ENCODE measurements around the gene MAD1L1.
A peak's percentile ranks its signal among the peaks of the same experiment; 100 is the strongest.
"Not testable (repeated sequence)": the region's sequence is repeated elsewhere in the genome, so short reads cannot be mapped to it uniquely, and the experiment has no call there.

MAD1L1 gene

DNA sequence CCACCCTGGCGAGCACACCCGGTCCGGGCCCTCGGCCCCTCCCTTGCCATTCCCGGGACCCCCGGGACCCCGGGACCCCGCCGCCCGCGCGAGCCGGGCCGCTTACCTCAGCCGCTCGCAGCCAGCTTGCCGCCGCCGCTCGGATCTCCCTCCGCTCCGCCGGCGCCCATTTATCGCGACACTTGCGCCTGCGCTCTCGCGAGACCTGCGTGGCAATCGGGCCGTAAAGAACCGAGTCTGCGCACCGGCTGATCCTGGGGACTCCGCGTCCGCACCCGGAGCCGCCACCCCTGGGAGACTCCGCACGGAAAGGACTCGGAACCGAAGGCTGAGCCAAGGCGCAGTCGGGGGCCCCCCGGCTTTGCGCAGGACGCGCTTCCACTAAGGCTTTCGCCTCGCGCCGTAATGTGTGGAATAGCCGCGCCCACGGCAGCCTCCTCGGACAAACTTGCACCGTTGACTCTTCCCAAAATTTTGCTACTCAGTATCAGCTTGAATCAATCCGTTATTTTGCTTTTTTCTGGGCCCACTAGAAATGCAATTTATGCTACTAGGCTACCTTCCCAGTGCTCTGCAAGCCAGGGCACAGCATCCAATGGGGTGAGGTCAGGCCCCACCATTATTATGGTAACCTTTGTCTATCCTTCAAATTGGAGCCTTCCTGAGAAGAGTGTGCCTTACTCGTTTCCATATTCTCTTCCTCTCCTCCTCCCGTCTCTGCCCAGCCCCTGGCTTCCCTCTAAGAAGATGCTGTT lies at the start of gene MAD1L1:
Gene MAD1L1 (minus strand): TSS at position 180 of the 755 bp plus-strand sequence. CDS start 2,812 bp downstream, outside the sequence.
- DNase-seq (ENCODE audit: low read depth), result peak; percentile 83

DNA sequence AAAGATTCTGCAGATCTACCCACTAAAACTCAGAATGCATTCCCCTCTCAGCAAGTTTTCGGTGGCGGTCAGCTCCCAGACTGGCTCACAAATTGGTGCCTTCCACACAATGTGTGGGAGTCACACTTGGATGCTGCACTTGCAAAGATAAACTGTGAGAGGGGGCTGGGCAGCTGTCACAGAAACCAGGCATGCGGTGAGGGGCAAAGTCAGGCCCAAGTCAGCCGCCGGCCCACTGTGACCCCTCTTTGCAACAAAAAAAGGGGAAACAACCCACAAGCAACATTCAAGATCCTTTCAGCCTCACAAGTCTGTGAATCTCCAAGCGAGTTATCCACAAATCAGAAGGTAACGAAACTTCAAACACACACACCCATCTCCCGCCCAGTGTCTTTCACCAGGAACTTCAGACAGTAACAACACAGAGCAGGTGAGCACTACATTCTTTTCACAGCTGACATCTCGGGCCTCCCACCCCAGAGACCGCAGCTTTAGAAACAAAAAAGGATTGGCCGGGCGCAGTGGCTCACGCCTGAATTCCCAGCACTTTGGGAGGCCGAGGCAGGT lies 49.5 kb upstream of the MAD1L1 start:
- no peak for DNase-seq (ENCODE audit: low read depth)

DNA sequence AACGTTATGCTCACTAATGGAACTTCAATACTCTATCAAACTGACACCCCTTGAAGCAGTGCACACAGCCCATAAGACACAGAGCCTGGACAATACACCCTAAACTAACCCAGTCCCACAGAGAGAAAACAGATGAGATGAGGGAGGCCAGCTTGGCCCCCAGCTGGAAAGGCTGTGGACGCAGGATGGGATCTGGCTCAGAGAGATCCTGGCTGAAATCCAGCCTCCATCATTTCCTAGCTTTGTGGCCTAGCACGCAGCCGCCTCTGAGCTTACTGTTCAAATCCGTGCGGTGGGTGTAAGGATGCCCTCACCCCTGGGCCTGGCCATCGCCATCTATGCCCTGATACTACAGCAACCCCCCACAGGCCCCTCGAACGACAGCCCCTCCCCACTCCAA lies 48.8 kb upstream of the MAD1L1 start:
- DNase-seq (ENCODE audit: low read depth), result no peak

DNA sequence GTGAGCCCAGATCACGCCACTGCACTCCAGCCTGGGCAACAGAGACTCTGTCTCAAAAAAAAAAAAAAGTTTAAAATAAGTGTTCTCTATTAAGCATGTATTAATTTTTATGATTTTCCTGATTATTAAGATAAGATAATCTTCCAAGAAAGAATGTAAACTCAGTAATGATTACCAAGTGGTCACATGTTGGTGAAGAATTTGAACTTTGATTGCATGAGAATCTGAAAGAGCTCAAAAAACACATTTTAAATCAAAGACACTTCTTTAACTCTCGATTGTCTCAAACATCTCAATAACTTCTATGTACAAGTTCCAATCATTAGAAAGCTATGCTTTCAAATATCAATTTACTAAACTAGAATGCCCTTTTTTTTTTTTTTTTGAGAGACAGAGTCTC lies 47.7 kb upstream of the MAD1L1 start:
- no peak for DNase-seq (ENCODE audit: low read depth)

DNA sequence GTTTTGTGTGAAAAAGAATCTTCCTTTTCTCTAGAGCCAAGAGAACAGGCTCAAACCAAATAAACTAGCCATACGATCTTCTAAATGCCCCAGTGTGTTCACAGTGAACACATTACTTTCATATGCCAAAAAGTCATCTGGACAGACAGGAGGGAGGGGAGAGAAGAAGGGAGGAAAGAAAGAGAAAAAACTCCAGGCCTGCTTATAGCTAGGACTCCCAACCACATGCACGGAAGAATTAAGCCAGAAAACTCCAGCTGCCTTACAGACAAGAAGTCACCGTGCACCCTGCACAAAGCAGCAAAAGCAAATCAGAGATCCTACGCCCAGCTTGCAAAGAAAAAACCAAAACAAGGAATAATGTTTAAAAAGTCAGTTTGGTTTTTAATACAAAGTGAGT lies 47.2 kb upstream of the MAD1L1 start:
- DNase-seq (ENCODE audit: low read depth), result no peak

DNA sequence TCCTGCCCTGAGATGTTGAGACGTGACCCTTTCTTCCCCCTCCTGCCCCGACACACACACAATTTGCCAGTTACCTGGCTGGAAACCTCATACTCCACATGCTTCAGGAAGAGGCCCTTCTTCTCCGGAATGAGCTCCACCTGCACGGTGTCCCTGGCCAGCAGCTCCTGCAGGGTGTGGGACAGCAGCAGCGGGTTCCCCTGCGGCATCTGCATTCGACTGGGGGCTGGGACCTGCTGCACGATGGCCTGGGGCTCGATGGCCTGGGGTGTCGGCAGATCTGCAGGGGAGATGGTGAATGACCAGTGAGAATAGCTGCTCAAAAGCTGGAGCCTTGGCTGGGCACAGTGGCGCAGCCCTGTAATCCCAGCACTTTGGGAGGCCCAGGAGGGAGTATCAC lies 45.3 kb upstream of the MAD1L1 start:
- DNase-seq (ENCODE audit: low read depth), result no peak

DNA sequence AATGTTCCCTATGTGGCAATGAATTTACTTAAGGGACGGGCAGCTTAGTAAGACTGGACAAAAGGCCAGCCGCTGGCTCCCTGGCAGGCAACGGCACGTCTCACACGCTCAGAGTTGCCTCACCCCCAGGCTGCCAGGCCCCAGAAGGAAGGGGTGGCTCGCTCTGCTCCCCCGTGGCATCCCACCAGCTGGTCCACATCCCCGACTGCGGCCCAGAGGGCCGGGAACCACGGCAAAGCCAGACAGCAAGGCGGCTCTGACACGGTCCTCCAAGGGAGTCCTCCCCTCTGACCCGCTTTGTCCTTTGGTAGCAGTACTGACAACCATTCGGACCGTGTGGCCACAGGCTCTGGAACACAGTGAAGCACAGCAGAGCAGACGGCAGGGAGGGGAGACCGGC lies 43.4 kb upstream of the MAD1L1 start:
- DNase-seq (ENCODE audit: low read depth), result no peak

DNA sequence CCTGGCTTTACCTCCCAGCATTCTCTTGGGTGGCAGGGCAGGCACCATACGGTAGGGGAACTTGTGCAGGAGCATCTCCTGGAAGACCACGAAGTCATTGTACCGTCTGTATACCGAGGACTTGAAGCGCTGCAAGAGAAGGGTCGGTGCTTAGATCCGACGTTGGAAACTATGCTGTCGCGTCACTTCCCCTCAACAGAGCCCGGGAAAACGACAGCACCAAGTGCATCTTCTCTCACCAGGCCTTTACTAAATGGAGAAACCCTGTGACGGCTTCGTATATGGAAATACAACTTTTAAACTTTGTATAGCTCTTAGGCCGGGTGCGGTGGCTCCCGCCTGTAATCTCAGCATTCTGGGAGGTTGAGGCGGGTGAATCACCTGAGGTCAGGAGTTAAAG lies 42.4 kb upstream of the MAD1L1 start:
- no peak for DNase-seq (ENCODE audit: low read depth)

DNA sequence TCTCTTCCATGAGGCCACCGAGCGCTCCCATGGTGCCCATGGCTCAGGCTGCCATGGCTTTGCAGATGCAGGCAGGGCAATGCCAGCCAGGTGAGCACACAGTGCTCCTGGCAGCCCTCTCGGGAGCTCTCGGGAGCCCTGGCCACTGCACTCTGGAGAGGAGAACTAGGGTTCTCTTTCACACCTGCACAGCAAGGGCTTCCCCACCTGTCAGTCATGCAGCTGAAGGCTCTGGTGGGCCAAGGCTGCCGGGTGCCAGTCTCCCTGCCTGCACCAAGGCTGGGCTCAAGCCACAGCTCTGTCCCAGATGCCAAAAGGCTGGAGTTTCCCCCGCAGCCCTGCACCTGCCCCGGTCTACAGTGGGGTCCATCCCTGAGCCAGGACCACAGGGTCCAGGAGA lies 41.9 kb upstream of the MAD1L1 start:
- DNase-seq (ENCODE audit: low read depth), result no peak

DNA sequence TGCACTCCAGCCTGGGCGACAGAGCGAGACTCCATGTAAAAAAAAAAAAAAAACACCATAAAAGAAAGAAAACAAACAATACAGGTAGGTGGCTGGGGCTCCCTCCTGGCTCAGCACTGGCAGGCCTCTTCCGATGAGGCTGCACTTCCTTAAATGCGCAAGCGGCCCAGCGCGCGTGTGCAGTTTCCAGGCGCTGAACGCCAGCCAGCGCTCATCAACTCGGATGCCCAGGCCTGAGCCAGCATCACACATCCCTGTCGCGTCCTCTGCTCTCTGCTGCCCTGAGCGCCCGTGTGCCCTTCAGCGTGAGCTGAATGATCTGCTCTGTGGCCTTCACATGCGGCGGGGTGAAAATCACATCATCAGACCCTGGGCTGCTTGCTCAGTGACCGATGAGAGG lies 41.1 kb upstream of the MAD1L1 start:
- no peak for DNase-seq (ENCODE audit: low read depth)

DNA sequence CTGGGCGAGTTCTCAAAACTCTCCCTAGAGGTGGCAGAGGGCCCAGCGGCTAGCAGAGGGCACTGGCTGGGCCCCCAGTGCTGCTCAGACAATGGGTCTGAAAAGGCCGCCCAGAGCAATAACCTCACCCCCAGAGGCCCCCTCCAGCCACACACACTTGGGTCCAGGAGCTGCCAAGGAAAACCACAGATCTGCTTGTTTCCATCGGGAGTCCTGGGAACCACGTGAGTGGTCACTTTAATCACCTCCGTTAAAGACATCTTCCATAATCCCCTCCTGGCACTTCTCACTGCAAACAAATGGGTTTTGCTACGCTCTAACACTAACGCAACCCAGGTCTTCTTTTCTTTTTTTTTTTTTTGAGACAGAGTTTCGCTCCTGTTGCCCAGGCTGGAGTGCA lies 39.3 kb upstream of the MAD1L1 start:
- DNase-seq (ENCODE audit: low read depth), result no peak

DNA sequence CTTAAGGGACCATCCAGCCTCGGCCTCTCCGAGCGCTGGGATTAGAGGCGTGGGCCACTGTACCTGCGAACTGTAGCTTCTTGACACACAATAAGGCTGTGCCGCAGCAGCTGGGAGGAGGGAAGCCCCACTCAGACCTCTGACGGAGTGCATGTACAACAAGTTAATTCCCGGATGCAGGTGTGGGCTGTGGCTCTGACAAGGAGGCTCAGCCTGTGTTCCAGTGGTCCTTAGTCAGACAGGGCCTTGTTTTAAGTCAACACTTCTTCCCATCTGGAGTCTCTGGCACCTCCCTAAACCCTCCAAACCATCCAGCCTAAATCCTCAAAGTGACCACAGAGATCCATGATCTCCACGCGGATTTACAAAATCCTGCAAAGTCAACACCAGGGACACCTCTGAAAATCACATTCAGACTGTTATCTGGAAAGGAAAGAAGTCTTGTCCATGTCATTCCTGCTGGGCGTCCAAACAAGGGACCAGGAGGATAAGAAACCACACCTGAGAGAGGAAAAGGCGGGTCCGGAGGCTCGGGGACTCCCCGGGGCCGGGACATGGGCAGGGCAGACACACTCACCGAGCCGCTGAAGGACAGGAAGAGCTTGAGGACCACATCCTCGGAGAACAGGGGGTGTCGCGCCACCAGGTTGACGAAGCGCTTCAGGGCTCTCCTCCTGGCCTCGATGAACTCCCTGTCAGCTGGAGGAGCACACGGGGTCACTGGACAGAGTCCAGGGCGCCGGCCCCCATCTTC lies 38.7 kb upstream of the MAD1L1 start:
- DNase-seq (ENCODE audit: low read depth), result no peak

DNA sequence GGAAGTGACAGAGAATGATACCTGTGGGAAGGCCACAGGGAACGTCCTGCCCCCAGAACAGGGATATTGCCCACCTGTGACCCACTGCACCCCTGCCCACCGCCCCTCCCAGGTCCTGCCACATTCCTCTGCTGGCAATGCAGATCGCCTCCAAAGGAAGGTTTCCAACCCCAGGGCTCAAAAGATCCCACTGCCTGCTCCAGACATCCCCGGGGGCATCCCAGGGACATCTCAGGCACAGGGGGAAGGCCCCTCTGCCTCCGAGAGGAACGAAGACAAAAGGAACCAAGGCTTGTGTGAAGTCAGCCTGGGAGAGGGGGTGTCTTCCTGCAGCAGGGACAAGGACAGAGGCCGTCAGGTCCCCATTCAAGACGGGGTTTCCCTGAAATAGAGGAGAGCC lies 37.8 kb upstream of the MAD1L1 start:
- no peak for DNase-seq (ENCODE audit: low read depth)

DNA sequence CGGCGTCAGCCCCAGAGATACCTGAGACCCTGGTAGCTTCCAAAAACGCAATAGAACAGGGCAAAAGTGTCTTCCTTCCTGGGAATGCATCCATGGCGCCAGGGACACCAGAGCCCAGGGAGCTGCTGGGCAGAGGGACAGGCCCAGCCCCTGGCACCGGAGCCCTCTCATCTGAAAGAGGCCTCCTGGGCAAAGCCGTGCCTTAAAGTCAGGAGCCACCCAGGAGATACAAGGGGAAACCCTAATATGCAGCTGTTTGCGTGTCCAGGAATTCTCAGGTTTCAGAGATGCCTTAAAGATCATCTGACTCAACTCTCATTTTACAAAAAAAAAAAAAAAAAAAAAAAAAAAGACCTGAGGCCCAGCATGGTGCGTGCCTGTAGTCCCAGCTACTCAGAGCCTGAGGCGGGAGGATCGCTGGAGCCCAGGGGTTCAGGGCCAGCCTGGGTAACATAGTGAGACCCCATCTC lies 37.3 kb upstream of the MAD1L1 start:
- DNase-seq (ENCODE audit: low read depth), result no peak

DNA sequence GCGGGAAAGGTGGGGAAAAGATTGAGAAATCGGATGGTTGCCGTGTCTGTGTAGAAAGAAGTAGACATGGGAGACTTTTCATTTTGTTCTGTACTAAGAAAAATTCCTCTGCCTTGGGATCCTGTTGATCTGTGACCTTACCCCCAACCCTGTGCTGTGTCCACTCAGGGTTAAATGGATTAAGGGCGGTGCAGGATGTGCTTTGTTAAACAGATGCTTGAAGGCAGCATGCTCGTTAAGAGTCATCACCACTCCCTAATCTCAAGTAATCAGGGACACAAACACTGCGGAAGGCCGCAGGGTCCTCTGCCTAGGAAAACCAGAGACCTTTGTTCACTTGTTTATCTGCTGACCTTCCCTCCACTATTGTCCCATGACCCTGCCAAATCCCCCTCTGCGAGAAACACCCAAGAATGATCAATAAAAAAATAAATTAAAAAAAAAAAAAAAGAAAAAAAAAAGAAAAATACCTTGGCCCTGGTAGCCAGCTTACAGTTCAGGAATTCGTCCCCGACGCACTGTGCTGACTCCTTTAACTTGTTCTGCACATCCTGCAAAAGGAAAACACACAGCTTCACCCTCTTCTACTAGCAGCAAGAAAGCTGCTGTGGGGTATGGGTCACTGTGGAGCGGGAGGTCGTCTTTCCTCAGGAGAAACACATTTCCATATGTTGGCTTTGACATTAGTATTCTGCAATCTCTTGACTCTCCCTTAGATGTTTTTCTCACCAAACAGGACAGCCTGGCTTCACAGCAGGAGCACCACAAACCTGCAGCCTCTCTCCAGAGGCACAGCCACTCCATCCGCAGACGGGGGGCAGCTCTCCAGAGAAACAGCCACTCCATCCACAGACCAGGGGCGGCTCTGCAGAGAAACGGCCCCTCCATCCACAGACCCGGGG lies 36.6 kb upstream of the MAD1L1 start:
- DNase-seq (ENCODE audit: low read depth), result not testable (repeated sequence)

DNA sequence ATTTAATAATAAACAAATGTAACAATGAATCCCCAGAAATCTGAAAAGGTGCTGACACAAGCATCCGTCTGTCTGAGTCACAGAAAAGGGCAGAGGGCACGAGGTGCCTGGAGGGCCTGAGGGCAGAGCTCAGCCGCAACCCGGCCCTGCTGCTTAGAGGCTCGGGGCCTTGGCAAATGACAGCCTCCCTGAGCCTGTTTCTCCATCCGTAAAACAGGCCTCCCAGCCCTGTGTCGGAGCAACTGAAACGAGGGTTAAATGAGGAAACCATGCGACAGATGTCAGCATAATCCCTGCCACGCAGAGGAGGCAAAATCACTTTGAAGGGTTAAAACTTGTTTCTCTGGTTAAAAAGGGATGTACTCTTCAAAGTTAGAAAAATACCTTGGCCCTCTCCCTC lies 34.2 kb upstream of the MAD1L1 start:
- no peak for DNase-seq (ENCODE audit: low read depth)

DNA sequence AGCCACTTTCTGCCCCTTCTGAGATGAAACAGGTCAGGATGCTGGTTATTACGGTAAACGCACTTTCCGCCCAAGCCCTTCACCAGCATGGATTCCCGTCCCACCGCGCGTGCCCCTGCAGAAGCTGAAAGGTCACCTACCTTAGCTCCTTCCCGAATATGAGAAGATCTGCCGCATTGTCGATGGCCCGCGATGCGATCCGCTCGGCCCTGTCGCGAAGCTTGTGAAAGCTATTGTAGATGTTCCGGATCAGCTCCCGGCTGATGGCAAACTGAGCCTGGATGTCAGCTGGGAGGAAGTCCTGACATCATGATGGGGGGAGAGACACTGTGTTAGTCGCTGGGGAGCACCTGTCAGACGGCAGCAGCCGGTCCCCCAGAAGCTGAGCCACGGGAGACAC lies 31.4 kb upstream of the MAD1L1 start:
- no peak for DNase-seq (ENCODE audit: low read depth)

DNA sequence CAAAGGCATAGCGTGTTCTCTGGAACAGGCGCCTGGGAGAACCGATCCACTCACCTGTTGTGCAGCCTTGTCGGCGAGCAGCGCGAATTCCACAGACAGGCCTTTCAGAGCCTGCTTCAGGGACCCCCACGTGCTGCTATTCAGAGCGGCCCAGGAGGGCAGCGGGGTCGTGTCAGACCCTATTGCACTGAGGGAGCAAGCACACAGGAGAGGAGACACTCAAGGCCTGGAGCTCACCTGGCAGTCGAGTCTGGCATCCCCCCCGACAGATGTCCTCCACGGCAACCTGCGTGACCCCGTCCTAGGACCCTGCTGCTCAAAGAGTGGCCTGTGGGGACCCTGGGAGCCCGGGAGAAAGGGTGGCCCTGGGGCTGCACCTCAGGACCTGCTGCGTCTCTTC lies 30.4 kb upstream of the MAD1L1 start:
- DNase-seq (ENCODE audit: low read depth), result no peak

DNA sequence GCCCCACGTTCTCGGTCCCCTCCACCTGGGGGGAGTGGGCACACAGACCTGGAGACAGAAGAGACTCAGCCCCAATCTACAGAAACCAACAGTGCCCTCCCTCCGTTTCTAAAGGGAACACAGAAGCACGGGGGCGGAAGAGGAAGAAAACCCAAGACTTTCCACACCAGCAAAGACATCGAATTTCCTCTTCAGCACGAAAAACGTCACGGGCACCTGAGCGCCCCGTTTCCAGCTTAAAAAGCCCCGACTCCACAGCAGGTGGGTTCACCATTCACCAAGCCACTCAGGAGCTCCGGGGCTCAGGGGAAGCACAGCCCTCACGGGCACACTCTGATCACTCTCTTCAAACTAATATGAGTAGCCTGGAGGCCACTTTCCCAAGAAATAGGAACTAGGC lies 28.9 kb upstream of the MAD1L1 start:
- DNase-seq (ENCODE audit: low read depth), result peak; percentile 44

DNA sequence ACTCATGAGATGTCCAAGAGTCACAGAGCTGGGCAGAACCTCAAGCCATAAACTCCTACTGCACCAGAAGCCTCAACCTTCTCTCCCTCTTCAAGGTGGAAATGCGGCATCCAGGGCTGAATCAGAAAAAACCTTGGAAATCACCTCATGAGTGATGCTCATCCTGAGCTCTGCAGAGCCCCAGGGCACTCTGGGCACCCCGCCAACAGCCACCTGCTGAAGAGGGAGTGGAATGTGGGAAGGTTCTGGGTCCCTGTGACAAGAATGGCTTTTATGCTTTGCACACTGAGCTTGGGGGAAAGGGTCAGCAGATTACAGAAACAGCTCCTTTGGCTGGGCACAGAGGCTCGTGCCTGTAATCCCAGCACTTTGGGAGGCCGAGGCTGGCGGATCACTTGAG lies 28.1 kb upstream of the MAD1L1 start:
- no peak for DNase-seq (ENCODE audit: low read depth)

DNA sequence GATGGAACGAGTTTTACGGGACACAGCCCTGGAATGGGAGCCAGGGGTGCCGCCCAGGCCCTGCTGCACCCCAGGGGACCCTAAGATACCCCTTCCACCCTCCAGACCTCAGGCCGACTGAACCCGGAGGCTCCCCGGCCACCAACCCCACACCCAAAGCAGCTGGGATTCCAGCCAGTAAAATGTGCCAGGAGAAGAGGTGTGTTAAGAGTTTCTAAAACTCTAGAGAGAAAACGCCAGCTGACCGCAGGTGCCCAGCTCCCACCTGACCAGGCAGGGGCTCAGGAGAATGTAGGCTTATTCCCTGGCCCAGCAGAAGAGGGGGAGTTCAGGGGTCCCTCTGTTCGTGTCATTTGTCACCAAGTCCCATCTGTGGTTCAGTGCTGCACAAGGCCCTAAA lies 26.7 kb upstream of the MAD1L1 start:
- DNase-seq (ENCODE audit: low read depth), result no peak

DNA sequence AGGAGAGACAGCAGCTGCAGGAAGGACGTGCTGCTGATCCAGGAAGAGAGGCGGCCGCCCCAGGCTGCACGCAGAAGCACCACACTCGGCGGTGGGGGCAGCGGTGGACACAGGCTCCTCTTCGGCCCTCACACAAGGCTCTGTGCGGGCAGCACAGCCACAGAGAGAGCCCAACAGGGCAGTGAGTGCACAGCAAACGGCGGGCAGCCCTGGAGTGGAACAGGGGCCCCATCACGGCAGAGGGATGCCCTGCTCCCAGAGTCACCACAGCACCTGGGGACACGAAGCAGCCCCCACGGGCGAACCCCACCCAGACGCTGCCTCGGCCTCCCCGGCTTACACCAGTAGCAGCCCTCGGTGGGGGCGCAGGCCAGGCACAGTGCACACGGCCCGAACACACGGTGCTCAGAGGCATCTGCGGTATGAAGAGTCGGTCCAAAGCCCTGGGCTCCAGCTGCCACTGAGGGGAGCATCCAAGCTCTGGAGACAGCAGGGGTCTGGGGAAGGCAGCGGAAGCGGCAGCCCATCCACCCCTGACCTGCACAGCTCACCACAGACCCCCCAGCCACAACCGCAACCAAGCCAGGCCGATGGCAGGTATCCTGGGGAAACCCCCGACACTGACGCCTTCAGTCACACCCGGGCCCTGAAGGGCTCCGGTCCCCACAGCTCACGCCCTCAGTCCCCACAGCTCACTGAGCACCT lies 26.1 kb upstream of the MAD1L1 start:
- DNase-seq (ENCODE audit: low read depth), result no peak
